WERI-Rb-1 (cell line): Measurements from ENCODE around the gene ZNF787.

Experiments used
- DNase-seq: peaks from one replicate; pipeline ENCODE4 v3.0.0-alpha.2; 2020
- H3K27ac ChIP-seq: fragments of 250-450 bp; sonication (Bioruptor Pico); 2 replicates; pipeline ENCODE4 v1.5.1; 2020; ENCODE audit warnings: mild to moderate bottlenecking, moderate library complexity
- H3K27me3 ChIP-seq: fragments of 250-450 bp; sonication (Bioruptor Pico); 2 replicates; pipeline ENCODE4 v1.5.1; 2021; ENCODE audit warnings: mild to moderate bottlenecking, low read depth, moderate library complexity; ENCODE audit not compliant: insufficient read depth, severe bottlenecking
- H3K36me3 ChIP-seq: fragments of 250-450 bp; sonication (Bioruptor Pico); 2 replicates; pipeline ENCODE4 v1.5.1; 2020; ENCODE audit warnings: mild to moderate bottlenecking, moderate library complexity
- H3K4me3 ChIP-seq: 2 replicates; pipeline ENCODE4 v1.5.1; 2011; ENCODE audit warnings: low read depth, mild to moderate bottlenecking, control low read depth, low read length
- H3K9me3 ChIP-seq: fragments of 250-450 bp; sonication (Bioruptor Pico); 2 replicates; pipeline ENCODE4 v1.5.1; 2021; ENCODE audit warnings: mild to moderate bottlenecking, moderate library complexity; ENCODE audit not compliant: severe bottlenecking
- CTCF ChIP-seq: IDR thresholded peaks from 2 replicates; pipeline ENCODE4 v1.5.1; 2011; ENCODE audit warnings: low read depth, mild to moderate bottlenecking, control low read depth, inconsistent platforms, low read length

The ZNF787 gene

DNA sequence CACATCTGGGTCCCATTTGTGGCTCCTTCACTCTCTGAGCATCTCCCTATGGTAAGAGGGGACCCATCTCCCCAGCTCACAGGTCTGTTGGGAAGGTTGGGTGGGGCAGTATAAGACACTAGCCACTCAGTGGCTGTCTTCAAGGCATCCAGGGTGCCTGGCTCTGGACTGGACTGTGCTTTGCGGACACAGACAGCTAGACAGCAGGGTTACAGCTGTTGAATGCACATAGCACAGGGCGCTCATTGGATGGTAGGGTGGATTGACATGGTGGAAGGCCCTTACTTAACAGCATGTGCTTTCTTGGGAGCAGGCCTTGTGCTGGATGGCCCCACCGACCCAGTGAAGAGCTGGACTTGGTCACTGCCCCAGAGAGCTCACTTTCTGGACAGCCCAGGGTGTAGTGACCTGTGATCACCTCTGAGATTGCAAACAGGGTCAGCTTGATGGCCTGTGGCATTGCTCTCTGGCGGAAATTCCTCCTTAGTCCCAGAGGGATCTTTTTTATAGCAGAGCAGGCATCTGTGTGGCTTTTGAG, 21.9 kb upstream of the ZNF787 start:
- Histone ChIP-seq H3K27me3 (no peaks in the 10 kb centered on the region), H3K4me3 (no peak overlapping the region), H3K9me3 (no peaks in the 10 kb centered on the region), H3K27ac (no peak overlapping the region), H3K36me3 (peaks cover 16% of the 10 kb centered on the region)
- DNase-seq: no peak
- TF ChIP-seq CTCF: no peak

DNA sequence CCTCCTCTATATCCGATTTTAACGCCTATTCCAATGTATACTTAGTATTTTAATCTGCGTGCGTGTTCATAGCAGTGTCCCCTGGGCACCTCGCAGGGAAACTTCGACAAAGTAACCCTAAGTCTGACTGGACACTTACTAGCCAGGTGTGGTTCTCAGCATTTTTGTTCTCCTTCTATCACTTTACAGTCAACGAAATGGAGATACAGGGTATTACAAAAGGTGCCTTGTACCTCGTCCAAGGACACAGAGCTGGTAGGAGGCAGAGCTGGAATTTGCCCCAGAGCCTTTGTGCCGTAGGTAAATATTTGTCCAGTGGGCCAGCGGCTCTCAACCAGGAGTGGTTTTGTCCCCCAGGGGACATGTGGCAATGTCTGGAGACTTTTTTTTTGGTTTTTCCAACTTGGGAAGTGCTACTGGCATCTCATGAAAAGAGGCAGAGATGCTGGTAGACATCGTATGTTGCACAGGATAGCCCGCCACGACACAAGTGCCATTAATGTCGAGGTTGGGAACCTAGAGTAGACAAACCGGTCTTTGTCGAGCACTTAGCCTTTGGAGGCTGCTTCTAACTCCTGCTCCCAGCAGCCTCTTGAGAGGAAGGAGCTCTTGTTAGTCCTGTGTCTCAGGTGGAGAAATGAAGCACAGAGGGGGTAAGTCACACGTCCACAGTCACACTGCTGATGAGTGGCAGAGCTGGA, 21.1 kb upstream of the ZNF787 start:
- Histone ChIP-seq H3K27ac (no peak overlapping the region), H3K9me3 (no peaks in the 10 kb centered on the region), H3K4me3 (peak overlapping the region; percentile 74), H3K27me3 (no peaks in the 10 kb centered on the region), H3K36me3 (peaks cover 9% of the 10 kb centered on the region)
- no peak for DNase-seq
- TF ChIP-seq CTCF: no peak

DNA sequence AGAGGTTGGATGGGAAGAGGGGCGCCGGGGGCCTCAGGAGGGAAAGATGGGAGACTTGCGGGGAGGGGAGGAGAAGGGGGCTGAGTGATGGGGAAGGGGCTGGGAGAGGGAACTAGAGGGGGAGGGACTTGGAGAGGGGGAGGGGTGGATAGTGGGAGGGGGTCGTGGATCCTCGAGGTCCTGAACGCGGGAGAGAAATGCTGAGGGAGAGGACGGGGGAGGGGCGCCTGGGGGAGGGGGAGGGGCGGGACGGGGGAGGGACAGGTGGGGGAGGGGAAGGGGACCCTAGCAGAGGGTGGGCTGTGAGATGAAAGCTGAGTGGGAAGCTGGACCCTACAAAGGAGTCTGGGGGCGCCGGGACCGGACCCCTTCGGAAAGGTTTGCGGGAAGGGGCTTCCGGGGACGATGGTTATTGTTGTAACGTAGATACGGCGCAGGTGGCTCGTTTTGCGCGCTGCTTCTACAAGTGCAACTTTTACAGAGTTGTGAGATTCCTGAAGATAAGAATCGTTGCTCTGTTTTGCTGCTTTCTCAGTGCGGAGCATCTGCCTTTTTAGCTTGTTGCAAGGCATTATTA, 20.4 kb upstream of the ZNF787 start:
- H3K9me3 ChIP-seq: no peaks in the 10 kb centered on the region
- no peak for DNase-seq
- peak overlapping the region; percentile 97; the same call in 1 of the 2 replicates for H3K27ac ChIP-seq
- H3K27me3 ChIP-seq: no peaks in the 10 kb centered on the region
- H3K4me3 ChIP-seq: peak overlapping the region; percentile 74
- peaks cover 9% of the 10 kb centered on the region for H3K36me3 ChIP-seq
- TF ChIP-seq CTCF: no peak

DNA sequence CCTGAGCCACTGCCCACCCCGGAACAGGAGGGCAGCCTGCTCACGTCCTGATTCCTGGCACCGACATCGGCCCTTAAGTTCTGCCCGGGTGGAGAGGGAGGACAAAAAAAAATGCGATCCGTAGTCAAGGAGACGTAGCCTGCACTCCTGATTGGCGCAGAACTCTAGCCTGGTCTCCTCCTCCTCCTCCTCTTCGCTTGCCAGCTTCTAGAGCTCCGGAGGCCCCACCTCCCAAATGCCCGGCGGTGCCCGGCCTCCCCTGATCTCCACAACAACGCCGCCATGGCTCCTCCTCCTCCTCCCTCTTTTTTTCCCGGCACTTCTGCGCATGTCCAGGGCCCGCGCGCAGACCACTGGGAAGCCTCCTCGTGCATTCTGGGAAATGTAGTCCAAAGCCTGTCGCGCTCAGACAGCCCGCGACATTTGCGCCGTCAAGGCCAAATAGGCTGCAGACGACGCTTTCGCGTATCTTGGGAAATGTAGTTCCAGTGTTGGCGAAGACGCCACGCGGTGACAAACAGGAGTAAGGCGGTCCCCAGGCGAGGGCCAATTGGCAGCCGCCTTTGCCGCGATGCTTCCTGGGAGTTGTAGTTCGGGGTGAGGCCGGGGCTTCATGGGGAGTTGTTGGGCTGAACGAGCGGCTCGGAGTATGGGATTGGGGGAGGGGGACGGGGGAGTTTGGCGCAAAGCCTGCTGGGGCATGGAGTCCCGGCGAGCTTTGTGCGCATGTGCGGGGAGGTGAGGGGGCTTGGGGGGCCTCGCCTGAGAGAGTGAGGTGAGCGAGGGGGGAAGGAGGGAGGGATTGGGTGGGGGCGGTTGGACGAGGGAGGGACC, 19.7 kb upstream of the ZNF787 start, which contains the start of gene ZNF444:
Gene ZNF444, plus strand, starts transcription at position 705 of the 834 bp plus-strand sequence. CDS start 5,625 bp downstream, outside the sequence.
- peak within 1 kb of the TSS; percentile 97 for H3K27ac ChIP-seq
- no peak for TF ChIP-seq CTCF

GRCh38 chr19:56139847-56140582, 18.9 kb upstream of the ZNF787 start:
- Histone ChIP-seq H3K9me3 (no peaks in the 10 kb centered on the region), H3K27ac (peak overlapping the region; percentile 97), H3K27me3 (no peaks in the 10 kb centered on the region), H3K36me3 (peaks cover 9% of the 10 kb centered on the region), H3K4me3 (peak overlapping the region; percentile 74)
- DNase-seq: no peak
- TF ChIP-seq CTCF: no peak

More for the DNA sequence above, 19.7 kb upstream of the ZNF787 start, which contains the start of gene ZNF444:
- peak within 1 kb of the TSS; percentile 74 for H3K4me3 ChIP-seq
- peak; percentile 99 for DNase-seq
- H3K27me3 ChIP-seq: no peaks in the 10 kb centered on the region
- peaks cover 9% of the 10 kb centered on the region for H3K36me3 ChIP-seq
- no peaks in the 10 kb centered on the region for H3K9me3 ChIP-seq
